NCI-H1092 (cell line): ENCODE measurements around the gene NTHL1.

Experiments used
- DNase-seq: peaks from one replicate; lab custom pipeline; 2025; lab: John Stamatoyannopoulos, UW

Gene NTHL1

DNA sequence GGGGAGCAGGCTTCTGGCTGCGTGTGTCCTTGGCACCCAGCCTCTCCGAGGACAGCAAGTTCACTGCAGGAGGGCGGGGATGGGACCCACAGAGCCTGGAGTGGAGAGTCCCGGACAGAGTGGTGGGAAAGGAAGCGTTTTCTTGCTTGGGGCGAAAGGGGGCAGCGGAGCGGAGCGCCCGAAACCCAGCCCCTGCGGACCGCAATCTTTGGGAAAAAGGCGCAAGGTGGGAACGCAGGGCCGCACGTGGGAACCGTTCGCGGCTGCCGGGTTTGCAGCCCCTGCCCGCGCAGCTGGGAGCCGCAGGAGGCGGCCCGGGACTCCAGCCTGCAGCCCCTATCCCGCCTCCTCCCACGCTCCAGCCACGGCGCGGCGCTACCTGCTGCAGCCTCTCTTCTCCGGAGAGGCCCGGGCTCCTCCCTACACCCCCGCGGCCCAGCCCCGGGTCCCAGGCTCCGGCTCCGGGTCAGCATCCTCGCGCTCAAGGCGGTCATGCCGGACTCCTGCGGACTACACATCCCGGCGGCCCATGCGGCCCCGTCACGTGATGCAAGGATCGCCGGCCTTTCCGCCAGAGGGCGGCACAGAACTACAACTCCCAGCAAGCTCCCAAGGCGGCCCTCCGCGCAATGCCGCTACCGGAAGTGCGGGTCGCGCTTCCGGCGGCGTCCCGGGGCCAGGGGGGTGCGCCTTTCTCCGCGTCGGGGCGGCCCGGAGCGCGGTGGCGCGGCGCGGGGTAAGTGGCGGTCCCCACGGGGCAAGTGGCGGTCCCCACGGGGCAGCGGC lies at the start of gene NTHL1, which contains the start of gene TSC2:
Gene NTHL1, minus strand, starts transcription at position 505 of the 786 bp plus-strand sequence. Its CDS starts 11 bp downstream, at position 494.
Gene TSC2, plus strand, starts transcription at position 656 of the 786 bp plus-strand sequence. CDS start 631 bp downstream, outside the sequence.
- peak; percentile 87 for DNase-seq

DNA sequence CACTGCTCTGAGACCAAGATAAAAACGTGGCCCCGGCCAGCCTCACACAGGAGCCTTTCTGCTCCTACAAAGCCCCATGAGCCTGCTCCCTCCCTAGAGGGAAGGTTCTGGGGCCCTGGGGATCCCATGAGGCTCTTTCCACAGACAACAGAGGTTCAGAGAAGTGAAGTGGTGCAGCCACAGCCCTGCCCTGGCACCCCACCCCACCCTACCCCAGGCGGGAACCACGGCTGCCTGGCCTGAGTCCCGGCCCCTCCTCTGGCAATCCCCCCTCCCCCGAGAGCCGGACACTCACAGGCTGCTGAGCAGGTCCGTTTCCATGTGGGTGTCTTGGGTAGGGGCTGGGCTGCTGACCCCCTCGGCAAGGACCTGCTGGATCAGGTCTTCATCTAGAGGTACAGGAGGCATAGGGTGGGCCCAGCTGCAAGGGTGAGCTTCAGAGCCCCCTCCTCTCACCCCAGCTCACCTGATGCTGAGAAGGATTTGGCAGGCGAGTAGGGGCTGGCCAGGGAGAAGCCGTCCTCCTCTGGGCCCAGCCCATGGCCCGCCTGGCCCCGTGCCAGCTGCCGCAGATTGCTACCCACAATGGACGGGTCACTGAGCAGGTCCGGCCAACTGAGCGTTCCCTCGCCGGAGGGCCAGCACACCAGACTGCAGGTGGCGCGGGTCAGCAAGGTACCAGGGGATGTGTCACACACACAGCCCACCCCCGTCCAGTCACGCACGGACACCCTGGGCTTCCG lies 49.4 kb upstream of the NTHL1 start:
- no peak for DNase-seq

GRCh38 chr16:2095918-2096582 lies 48.4 kb upstream of the NTHL1 start:
- no peak for DNase-seq

GRCh38 chr16:2095315-2095853 lies 47.8 kb upstream of the NTHL1 start:
- no peak for DNase-seq

DNA sequence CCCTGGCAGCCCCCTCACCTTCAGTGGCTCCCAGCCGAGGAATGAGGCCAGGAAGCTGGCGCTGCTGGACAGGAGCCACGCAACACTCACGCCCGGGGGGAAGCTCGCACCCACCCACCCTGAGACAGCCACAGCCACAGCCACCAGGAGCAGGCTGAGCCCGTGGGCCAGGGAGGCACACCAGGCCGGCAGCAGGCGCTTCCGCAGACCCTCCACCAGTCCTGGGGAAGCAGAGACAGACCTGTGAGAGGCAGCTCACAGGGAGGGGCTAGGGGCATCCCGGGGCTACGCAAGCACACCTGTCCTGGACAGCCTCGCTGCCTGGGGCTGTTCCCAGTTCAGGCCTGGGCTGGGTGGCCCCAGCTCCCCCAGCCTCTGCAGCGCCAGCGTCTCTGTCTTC lies 46.2 kb upstream of the NTHL1 start:
- DNase-seq = no peak

GRCh38 chr16:2092866-2093265 lies 45.2 kb upstream of the NTHL1 start:
- DNase-seq = no peak

DNA sequence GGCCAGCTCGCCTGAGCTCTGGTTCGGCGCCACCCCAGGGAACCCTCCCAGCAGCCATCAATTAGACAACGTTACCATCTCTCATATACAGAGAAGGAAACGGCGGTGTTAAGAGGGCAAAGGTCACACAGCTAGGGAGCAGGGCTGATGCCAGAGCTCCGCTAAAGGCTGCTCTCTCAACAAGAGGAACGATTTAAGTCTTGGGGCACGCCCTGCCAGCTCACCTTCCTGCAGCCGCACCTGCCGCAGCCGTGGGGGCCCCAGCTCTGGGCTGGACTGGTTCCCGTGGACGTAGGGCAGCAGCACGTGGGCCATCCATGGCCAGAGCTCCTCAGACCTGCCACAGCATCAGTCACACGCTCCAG lies 44.6 kb upstream of the NTHL1 start:
- no peak for DNase-seq

- DNase-seq = no peak
Observed at GRCh38 chr16:2091547-2092255, 44.1 kb upstream of the NTHL1 start.

GRCh38 chr16:2090777-2091546 lies 43.3 kb upstream of the NTHL1 start:
- DNase-seq = no peak

DNA sequence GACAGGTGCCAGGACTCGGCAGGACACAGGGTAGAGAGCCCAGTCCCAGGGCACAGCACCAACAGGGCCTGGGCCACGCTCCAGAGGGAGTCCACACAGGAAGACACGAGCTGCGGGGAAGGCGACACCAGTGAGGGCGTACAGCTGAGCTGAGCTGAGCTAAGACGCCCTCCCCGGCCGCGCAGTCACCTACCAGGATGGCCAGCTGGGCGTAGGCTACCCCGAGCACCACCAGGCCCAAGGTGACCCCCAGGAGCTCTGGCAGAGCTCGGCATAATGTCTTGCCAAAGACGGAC lies 42.8 kb upstream of the NTHL1 start:
- DNase-seq = no peak

DNA sequence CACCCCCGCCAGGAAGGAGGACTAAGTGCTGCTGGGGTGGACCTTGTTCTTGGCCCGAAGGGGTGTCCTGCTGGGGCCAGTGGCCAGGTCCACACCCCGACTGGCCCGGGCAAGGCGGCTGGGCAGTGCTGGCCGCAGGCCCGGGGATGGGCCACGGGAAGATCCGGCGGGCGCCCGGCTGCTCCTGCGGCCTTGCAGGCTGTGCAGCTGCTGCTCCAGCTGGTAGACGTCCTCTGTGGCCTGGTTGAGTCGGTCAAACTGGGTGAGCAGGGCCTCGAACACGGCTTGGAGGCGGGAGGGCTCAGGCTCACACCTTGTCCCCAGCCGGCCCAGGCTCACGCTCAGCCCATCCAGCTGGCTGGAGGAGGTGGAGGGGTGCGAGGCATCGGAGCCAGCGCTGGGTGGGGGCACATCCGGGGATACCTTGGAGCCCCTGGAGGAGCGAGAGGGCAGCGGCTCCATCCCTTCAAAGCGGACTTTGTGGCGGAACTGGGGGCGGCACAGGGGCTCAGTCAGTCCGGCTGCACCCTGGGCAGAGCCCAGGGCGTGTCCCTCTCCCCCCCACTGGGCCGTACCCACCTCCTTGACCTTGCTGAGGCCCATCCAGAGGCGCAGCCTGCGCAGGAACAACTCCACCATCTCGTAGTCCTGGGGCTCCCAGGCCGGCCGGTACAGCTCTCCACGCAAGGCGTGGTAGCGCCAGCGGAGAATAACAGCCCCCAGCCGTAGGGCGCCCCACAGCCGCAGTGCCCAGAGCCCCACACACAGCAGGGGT lies 42.3 kb upstream of the NTHL1 start:
- no peak for DNase-seq

DNA sequence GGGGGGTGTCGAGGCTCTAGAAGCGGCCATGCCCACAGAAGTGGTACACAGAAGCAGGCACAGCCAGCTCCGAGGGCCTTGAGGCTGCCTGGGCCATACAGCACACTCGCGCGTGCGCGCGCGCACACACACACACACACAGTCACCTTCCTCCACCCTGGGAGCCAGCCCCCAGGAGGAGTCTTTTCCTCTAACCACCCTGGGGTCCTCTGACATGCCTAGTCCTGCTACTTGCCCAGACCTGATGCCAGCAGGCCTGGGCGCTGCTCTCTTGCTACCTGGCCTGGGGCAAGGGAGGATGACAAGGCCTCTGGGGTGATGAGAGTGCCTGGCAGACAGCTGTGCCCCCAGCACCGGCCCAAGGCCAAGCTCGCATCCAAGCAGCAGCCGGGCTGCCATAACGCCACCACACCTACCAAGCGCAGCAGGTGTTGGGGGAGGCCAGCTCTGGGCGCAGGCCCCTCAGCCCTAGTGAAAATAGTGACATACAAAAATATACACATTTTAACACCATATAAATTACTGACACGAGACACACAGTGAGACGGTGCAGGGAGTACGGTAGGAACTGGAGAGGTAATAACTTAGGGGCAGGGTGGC lies 41.2 kb upstream of the NTHL1 start:
- DNase-seq = no peak

- no peak for DNase-seq
Observed at GRCh38 chr16:2087748-2088631, 40.4 kb upstream of the NTHL1 start.

DNA sequence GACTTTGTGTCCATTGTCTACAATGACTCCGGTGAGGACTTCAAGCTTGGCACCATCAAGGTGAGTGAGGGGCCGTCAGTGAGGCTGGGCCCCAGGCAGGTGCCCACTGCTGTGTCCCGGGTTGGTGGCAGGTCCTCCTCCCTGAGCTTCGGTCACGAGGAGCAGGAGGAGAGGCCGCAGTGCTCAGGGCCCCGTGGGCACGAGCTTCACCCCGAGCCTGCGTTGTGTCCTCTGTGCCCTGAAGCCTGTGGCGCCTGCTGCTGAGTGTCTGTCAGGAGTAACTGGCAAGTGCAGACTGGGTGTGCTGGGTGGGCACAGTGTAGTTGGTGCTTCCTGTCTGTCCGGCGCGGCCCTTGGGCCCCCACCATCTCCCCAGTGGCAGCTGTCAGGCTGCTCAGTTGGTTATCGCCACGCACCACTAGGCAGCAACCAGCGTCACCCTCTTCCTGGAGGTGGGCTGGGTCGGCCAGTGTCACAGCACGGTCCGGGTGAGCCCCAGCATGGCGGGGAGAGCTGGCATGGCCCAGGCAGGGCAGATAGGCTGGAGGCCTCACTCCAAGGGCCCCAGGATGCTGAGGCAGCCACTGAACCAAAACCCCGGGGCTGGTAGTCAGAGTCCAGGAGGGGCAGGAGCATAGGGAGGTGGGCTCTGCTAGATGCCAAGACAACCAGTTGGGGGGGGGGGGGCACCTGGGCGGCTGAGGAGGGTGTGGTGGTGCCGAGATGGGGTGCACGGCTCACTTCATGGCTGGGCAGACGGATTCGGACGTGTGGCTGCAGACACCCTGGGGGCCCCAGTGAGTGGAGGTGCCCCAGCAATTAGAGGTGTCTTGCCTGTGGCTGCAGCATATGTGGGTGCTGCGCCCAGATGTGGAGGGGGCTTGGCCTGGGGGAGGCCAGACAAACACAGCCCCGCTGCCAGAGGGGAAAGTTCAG lies 39.4 kb upstream of the NTHL1 start:
- DNase-seq = no peak

GRCh38 chr16:2086106-2086742 lies 38.6 kb upstream of the NTHL1 start:
- no peak for DNase-seq

DNA sequence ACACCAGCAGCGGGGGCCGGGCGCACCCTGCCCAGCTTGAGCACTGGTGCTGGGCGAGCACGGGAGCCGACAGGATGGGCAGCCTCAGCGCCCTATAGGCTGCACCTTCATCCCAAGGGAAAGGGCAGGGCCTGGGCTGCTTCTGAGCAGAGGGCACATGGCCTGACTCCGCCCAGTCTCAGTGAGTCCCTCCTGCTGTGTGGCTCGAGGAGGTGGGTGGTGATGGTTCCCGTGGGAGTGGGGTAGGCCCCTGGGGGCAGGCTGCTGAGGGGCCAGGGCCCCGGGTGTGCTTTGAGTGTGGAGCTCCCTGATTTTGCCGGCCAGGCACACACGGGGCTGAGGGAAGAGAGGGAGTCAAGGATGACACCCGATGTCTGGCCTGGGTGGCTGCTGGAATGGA lies 38.0 kb upstream of the NTHL1 start:
- DNase-seq = no peak

DNA sequence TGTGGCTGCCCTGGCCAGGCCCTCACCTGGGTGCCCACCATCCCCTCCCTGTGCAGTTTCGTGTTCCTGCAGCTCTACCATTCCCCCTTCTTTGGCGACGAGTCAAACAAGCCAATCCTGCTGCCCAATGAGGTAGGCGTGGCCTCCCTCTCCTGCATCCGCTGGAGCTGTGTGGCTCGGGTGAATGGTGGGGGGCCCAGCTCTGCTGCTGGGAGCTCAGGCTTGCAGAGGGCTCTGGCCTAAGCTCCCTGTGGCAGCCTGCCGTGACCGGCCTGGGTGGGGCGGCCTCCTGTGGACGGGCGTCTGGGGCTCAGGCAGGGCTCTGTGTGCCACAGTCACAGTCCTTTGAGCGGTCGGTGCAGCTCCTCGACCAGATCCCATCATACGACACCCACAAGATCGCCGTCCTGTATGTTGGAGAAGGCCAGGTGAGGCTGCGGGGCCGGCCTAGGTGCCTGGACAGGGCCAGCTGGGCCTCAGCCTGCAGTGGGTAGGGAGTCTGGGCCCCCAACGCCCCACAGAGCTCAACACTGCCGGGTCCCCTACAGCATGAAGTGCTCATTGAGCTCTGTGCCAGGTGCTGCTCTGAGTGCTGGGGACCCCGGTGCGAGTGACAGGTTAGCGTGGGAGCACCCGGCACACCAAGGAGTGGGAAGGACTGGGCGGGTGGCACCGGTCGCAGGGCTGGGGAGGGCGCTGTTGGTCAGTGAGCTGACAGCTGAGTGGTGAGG lies 37.4 kb upstream of the NTHL1 start:
- DNase-seq = no peak
